ENCODE data around the gene CPD.
"Not testable (repeated sequence)": the region's sequence is repeated elsewhere in the genome, so short reads cannot be mapped to it uniquely, and the experiment has no call there.

Gene CPD

DNA sequence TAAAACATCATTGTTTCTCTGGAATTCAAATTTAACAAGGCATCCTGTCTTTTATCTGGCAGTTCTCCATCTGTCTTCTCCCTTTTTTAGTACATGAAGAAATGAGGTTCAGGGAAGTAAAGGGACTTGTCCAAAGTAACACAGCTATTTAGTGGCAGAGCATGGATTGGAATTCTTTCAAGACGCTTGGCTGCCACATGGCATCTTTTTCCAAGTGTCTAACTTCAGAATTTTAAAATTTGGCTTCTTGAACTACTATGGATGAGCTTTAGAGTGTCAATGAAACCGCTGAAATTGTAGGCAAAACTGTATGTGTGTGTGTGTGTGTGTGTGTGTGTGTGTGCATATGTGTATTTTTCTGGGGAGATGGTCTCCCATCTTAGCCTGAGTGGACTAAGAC, 39.6 kb upstream of the CPD start:
- no peak for TF ChIP-seq CTCF (conservative IDR thresholded peaks at IDR 0.05; ENCODE audit: low read depth, low read length)
- no peak overlapping the region for H3K4me3 ChIP-seq (ENCODE audit: low read length)
- no peak for DNase-seq (ENCODE audit: low read depth)

GRCh38 chr17:30340801-30341356, 37.8 kb upstream of the CPD start:
- no peak for DNase-seq (ENCODE audit: low read depth)
- TF ChIP-seq CTCF (conservative IDR thresholded peaks at IDR 0.05; ENCODE audit: low read depth, low read length) = no peak
- no peak overlapping the region for H3K4me3 ChIP-seq (ENCODE audit: low read length)

DNA sequence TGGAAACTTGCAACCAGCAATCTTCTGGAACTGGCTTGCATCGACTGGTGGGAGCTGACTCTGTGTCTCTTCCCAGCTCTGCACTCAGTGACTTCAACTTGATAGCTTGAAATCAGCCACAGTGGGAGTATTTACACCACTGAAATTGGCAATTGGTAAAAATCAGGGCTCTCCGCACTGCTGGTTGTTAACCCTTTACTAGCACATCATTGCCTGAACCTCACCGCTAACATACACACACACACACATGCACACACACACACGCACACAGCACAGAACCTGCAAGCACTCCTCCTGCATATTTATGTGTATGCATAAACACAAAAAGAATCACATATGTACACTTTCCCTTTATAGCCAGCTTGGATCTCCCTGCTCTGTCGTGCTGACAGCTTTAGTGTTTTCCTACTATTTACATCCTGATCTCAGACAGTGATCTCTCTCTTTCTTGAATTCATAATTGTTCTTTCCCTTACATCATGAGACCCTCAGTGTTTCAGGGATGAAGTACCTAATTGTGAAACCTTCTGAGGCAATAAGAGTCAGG, 37.0 kb upstream of the CPD start:
- no peak for TF ChIP-seq CTCF (conservative IDR thresholded peaks at IDR 0.05; ENCODE audit: low read depth, low read length)
- DNase-seq (ENCODE audit: low read depth) = no peak
- no peak overlapping the region for H3K4me3 ChIP-seq (ENCODE audit: low read length)

- not testable (repeated sequence) for DNase-seq (ENCODE audit: low read depth); H3K4me3 ChIP-seq (ENCODE audit: low read length)
Measured at GRCh38 chr17:30343244-30343643, 35.5 kb upstream of the CPD start.

- H3K4me3 ChIP-seq (ENCODE audit: low read length) = no peak overlapping the region
- no peak for TF ChIP-seq CTCF (conservative IDR thresholded peaks at IDR 0.05; ENCODE audit: low read depth, low read length)
- no peak for DNase-seq (ENCODE audit: low read depth)
Measured at GRCh38 chr17:30343796-30344195, 34.9 kb upstream of the CPD start.

DNA sequence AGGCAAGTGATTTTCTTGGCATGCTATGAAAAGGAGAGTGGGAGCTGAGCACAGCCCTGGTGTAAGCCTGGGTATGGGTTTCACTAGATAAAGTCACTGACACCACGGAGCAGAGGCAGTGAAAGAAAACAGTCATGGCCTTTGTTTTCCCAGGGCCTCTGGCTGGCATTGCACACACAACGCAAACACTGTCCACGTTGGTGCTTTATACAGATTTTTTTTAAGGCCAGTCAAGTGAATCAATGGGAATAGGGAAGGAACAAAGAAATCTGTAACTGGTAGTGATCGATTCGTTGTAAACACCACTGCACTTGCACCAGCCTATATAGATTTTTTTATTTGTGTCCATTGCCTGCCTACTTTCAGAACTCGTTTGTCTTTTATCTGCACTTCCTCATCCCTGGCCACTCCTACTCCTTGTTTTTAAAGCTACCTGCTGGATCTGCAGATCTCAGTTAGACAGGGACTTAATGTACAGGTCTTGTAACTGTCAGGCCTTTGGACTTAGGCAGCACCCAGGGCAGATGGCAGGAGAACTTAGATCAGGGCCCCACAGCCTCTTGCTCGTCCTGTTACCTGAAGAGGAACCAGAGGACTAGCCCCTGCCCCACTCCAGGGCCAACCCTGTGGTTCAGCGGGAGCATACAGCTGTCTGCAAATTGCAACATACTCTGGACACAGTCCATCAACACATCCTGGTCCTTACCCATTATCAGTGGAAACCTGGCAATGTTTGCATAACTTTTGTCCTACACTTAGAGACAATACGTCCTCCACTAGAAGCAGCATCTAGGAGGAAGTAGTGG, 34.2 kb upstream of the CPD start:
- DNase-seq (ENCODE audit: low read depth) = no peak
- no peak for TF ChIP-seq CTCF (conservative IDR thresholded peaks at IDR 0.05; ENCODE audit: low read depth, low read length)
- no peak overlapping the region for H3K4me3 ChIP-seq (ENCODE audit: low read length)

DNA sequence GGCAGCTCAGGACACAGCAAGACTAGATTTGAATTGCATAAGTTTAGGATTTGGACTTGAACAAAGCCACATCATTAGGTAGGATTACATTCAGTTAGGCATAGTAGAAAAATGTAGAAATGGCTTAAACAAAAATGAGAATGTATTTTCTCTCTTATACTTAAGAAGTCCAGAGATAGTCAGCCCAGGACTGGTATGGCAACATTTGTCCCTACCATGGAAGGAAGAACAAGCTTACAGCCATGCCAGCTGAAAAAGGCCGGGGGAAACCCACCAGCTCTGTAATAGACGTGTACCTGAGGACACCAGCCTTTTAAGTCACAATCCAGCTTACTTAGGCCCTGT, 33.7 kb upstream of the CPD start:
- H3K4me3 ChIP-seq (ENCODE audit: low read length) = no peak overlapping the region
- DNase-seq (ENCODE audit: low read depth) = no peak
- TF ChIP-seq CTCF (conservative IDR thresholded peaks at IDR 0.05; ENCODE audit: low read depth, low read length) = no peak

All from retinal pigment epithelial cell (primary cell).